Measurements from ENCODE around the gene MRPL24.

MRPL24 gene

GRCh38 chr1:156743367-156744302 is 2.7 kb upstream of the MRPL24 start:
- DNase-seq (ENCODE audit: low spot score), result no peak

GRCh38 chr1:156742801-156743200 is 1.9 kb upstream of the MRPL24 start:
- no peak for DNase-seq (ENCODE audit: low spot score)

- DNase-seq (ENCODE audit: low spot score), result no peak
Measured at GRCh38 chr1:156742017-156742416, 1.1 kb upstream of the MRPL24 start.

GRCh38 chr1:156741481-156741983 is 644 bp upstream of the MRPL24 start:
- no peak for DNase-seq (ENCODE audit: low spot score)

- DNase-seq (ENCODE audit: low spot score), result no peak
Measured at GRCh38 chr1:156740237-156740740, 599 bp downstream of the MRPL24 start.

GRCh38 chr1:156738916-156739315 is 2.0 kb downstream of the MRPL24 start:
- DNase-seq (ENCODE audit: low spot score), result no peak

- no peak for DNase-seq (ENCODE audit: low spot score)
Measured at GRCh38 chr1:156738407-156738806, 2.5 kb downstream of the MRPL24 start.

GRCh38 chr1:156733989-156734584 is 6.8 kb downstream of the MRPL24 start:
- DNase-seq (ENCODE audit: low spot score), result no peak

GRCh38 chr1:156728599-156729462 is 12.1 kb downstream of the MRPL24 start, which contains the start of gene ISG20L2:
Gene ISG20L2 (minus strand): TSS chr1:156728766. CDS start chr1:156727652, 1,114 bp downstream.
- peak; percentile 92 for DNase-seq (ENCODE audit: low spot score)

GRCh38 chr1:156727926-156728598 is 12.8 kb downstream of the MRPL24 start, which contains the start of gene METTL25B:
Gene METTL25B (plus strand): TSS chr1:156728469. CDS start chr1:156729105, 636 bp downstream.
- DNase-seq (ENCODE audit: low spot score), result peak; percentile 65

GRCh38 chr1:156727492-156727891 is 13.4 kb downstream of the MRPL24 start:
- no peak for DNase-seq (ENCODE audit: low spot score)

- peak; percentile 57 for DNase-seq (ENCODE audit: low spot score)
Measured at GRCh38 chr1:156726549-156727226, 14.2 kb downstream of the MRPL24 start.

GRCh38 chr1:156725683-156726280 is 15.1 kb downstream of the MRPL24 start:
- DNase-seq (ENCODE audit: low spot score), result peak; percentile 77

- no peak for DNase-seq (ENCODE audit: low spot score)
Measured at GRCh38 chr1:156721535-156721934, 19.4 kb downstream of the MRPL24 start.

- DNase-seq (ENCODE audit: low spot score), result no peak
Measured at GRCh38 chr1:156721131-156721530, 19.8 kb downstream of the MRPL24 start.

GRCh38 chr1:156717351-156717750 is 23.5 kb downstream of the MRPL24 start:
- no peak for DNase-seq (ENCODE audit: low spot score)

GRCh38 chr1:156714830-156715229 is 26.1 kb downstream of the MRPL24 start:
- DNase-seq (ENCODE audit: low spot score), result no peak

GRCh38 chr1:156712626-156713025 is 28.3 kb downstream of the MRPL24 start:
- no peak for DNase-seq (ENCODE audit: low spot score)

GRCh38 chr1:156711011-156711817 is 29.7 kb downstream of the MRPL24 start:
- no peak for DNase-seq (ENCODE audit: low spot score)
